ENCODE results near the gene DNAJB4.

DNA sequence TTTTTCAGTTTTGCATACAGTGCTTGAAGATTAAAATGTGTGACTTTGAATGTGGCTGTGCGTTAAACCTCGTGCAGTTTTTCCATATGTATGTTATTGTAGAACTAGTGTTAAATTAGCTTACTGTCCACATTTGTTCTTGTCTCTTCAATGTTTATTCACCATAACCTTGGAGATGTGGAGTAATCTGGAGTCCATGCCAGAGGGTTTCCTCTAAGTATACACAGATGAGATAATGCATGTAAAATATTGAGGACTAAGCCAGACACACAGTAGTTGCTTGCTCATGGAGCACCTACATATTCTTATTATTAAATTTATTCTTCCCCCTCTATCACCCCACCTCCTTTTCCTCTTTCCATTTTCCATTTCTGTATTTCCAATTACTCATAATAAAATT is 33.3 kb downstream of the DNAJB4 start:
- TF ChIP-seq, protein P1, sequence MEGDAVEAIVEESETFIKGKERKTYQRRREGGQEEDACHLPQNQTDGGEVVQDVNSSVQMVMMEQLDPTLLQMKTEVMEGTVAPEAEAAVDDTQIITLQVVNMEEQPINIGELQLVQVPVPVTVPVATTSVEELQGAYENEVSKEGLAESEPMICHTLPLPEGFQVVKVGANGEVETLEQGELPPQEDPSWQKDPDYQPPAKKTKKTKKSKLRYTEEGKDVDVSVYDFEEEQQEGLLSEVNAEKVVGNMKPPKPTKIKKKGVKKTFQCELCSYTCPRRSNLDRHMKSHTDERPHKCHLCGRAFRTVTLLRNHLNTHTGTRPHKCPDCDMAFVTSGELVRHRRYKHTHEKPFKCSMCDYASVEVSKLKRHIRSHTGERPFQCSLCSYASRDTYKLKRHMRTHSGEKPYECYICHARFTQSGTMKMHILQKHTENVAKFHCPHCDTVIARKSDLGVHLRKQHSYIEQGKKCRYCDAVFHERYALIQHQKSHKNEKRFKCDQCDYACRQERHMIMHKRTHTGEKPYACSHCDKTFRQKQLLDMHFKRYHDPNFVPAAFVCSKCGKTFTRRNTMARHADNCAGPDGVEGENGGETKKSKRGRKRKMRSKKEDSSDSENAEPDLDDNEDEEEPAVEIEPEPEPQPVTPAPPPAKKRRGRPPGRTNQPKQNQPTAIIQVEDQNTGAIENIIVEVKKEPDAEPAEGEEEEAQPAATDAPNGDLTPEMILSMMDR (IDR thresholded peaks at IDR 0.05; ENCODE audit: low read length), result no peak
- TF ChIP-seq EZH2 (IDR thresholded peaks at IDR 0.05; ENCODE audit: borderline replicate concordance, low read length), result no peak
